NCI-H446 (cell line): ENCODE measurements around the gene FLNB.
"Not testable (repeated sequence)": the region's sequence is repeated elsewhere in the genome, so short reads cannot be mapped to it uniquely, and the experiment has no call there.

Experiments used
- DNase-seq, 2 experiments: peaks; one replicate each; lab custom pipeline; 2025; lab: John Stamatoyannopoulos, UW

FLNB gene

GRCh38 chr3:58180940-58181587 lies 172.8 kb downstream of the FLNB start:
- no peak for DNase-seq

- no peak for DNase-seq
These were observed 175.0 kb downstream of the FLNB start for GRCh38 chr3:58183221-58183620.

GRCh38 chr3:58183891-58184290 lies 175.7 kb downstream of the FLNB start:
- DNase-seq, result no peak

- DNase-seq, result no peak
These were observed 176.2 kb downstream of the FLNB start for GRCh38 chr3:58184309-58184981.

DNA sequence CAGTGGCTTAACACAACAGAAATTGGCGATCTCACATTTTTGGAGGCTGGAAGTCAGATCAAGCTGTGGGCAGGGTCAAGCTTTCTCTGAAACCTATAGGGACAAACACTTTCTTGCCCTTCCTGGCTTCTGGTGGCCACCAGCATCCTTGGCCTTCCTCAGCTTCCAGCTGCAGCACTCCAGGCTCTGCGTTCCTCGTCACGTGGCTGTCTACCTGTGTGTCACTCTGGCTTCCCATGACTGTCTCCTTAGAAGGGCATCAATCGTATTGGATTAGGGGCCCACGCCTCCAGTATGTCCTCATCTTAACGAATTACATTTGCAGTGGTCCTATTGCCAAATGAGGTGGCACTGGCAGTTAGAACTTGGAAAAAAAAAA lies 176.7 kb downstream of the FLNB start:
- no peak for DNase-seq

- no peak for DNase-seq
These were observed 179.9 kb downstream of the FLNB start for GRCh38 chr3:58188173-58188564.

GRCh38 chr3:58188921-58189451 lies 180.8 kb downstream of the FLNB start:
- DNase-seq, result no peak

DNA sequence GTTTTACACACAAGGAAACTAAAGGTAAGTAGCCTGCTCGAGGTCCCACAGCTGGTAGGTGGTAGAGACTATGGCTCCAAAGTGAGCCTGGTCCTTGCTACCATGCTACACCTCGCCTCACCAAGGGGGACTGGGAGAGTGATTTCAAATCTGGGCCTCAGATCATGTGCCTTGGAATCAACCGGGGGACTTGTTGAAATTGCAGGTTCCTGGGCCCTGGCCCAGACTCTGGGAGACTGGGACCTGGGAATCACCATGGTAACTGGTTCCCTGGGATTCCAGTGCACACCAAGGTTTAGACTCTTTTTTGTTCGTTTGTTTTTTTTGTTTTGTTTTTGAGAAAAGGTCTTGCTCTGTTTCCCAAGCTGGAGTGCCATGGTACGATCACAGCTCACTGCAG lies 181.5 kb downstream of the FLNB start:
- DNase-seq, result no peak

GRCh38 chr3:58190291-58190690 lies 182.1 kb downstream of the FLNB start:
- DNase-seq, result no peak

GRCh38 chr3:58190882-58191281 lies 182.7 kb downstream of the FLNB start:
- no peak for DNase-seq

- DNase-seq, result no peak
These were observed 183.3 kb downstream of the FLNB start for GRCh38 chr3:58191361-58191991.

DNA sequence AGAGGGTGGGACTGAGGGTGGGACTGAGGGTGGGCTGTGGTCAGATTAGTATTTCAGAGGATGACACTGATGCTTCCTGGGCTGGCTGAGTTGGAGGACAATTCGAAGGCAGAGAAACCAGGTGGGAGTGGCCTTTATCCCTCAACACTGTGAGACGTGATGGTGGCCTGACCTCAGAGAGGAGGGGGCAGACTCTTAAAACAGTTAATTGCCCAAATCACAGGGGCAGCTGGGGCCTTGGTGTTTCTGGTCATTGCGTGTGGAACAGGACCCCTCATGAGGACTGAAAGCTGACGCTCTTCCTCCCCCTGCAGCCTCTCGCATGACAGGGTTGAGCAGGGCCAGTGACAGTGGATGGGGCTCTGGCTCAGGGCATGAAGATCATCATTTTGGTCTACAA lies 183.8 kb downstream of the FLNB start:
- DNase-seq, result no peak

DNA sequence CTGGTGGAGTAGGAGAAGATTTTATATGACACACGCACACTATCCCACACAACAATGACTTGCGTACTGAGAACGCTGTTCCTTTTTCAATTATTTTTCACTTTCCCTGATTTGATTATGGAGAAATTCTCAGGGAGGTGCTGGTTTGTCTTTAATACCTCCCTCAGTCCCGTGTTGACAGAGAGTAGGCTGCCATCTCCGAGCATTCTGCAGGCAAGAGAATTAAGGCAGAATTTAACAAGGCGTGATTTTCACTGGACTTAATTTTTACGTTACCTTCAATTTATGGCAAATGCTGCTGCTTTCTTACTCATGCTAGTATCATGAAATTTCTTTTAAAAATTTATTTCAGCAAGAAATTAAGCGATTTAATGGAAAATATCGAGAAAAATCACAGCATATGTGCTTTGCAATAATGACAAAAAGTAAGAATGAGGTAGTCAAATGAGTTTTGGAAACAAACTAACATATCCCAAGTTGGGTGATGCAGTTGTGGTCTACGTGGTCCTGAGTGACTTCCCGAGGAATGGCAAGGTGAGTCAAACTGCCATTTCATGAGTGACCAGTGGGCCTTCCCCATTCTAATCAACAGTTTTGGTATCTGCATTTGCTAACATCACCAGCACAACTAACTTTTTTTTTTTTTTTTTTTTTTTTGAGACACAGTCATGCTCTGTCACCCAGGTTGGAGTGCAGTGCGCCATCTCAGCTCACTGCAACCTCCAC lies 185.6 kb downstream of the FLNB start:
- DNase-seq, result no peak

DNA sequence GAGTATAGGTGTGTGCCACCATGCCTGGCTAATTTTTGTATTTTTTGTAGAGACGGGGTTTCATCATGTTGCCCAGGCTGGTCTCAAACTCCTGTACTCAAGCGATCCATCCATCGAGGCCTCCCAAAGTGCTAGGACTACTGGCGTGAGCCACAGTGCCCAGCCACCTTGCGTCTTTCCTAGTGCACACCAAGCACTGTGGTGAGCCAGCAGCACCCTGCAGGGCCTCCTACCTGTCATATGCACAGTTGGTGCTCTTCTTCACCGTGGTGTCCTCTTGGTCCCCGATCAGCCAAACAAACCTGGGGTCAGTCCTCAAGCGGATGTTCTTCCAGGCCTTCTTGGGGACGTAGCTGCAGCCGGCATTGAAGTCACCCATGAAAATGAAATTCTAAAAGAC lies 189.4 kb downstream of the FLNB start:
- DNase-seq, result no peak

DNA sequence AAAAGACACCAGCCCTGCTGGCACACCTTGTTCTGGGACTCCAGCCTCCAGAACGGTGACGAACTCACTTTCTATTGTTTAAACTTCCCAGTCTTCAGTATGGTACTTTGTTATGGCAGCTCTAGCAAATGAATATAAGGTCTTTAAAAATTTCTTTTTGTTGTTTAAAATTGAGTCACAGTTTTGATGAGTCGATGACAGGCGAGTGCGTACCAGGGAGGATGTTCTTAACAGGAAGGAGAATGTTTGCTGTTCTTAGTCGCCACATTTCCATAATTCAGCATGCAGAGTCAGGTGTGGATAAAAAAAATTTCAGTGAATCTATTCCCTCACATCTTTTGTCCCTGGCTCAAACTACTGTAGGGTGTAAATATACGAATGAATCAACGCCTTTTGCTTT lies 190.1 kb downstream of the FLNB start:
- DNase-seq, result no peak

DNA sequence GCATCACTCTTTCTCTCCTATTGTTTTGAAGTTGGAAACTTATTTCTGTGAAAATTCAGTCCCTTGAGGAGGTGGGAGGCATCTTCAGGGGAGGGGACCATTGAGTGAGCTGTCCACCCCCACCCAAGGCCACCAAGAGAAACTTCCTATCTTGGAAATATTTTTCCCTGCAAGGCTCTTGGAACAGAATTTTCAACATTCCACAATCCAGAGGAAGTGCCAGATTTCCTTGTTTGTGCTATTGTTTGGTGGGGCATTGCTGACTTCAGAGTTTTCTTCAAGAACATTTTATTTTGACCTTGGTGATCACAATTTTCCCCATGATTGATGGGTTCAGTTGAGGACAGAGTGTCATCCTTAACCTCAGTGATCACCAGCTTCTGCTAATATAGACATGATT lies 190.6 kb downstream of the FLNB start:
- no peak for DNase-seq

DNA sequence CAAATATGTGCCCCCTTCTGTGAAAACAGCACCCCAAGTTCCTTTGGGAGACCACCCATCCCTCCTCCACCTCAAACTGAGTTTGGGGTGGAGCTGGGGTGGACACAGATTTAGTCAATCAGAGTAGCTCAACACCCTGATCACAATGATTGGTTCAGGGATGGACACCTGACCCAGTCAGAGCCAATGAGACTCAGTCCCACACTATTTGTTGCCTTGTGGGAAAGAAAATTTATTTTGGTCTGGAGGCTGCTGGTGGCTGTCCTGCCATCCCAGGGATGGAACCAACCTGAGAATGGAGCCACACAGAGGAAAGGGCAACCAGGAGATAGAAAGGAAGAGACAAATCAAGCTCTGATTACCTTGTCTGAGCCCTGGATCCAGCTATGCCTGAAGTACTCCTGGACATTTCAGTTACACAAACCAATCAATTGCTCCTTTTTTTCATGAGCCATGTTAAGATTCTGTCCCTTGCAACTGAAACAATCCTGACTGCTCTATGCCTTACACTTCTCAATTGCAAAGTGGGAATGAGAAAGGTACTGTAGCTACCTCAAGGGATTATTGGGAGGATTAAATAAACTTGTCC lies 192.0 kb downstream of the FLNB start:
- no peak for DNase-seq

DNA sequence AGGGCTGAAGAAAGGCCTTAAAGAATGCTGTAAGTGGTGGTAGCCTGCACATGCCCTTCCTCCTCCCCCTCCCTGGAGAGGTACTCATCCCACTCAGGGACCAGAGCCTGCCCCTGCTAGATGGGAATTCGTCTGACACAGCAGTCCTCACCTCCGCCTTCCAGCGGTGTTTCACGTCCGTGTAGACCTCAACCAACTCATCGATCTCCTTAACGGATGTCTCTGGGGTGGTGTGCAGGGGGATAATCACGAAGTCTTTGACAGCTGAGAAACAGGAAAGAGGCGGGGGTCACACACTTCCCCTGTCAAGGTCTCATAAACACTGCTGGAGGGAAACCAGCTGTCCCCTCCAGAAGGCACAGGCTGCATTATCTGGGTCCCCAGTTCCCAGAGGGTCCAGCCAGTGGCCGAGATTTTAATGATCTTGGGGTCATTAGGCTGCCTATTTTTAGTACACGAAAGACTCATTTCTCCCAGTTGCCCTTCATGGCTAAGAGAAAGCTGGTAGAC lies 192.7 kb downstream of the FLNB start:
- no peak for DNase-seq

GRCh38 chr3:58201451-58201850 lies 193.2 kb downstream of the FLNB start:
- not testable (repeated sequence) for DNase-seq

DNA sequence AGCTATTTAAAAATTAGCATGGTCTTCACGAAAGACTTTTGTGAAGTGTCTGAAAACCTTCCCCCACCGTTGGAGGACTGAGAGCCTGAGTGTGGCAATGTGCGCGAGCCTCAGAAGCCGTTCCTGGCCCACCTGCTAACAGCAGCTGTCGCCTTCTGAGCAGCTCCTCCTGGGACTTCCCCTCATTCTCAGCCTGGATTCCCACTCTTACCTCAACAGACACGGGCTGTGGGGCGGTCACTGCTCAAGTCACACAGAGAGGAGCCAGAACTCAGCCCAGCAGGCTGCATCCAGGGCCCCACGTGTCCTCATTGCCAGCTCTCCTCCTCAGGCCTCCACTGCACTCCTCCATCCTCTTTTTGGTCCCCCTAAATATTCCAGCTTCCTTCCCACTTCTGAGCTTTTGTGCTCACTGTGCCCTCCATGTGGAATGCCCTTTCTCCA lies 194.7 kb downstream of the FLNB start:
- DNase-seq, result no peak

GRCh38 chr3:58203541-58203940 lies 195.3 kb downstream of the FLNB start:
- DNase-seq, result no peak

GRCh38 chr3:58204720-58205119 lies 196.5 kb downstream of the FLNB start:
- DNase-seq, result no peak
